WTC11 (cell line): ENCODE measurements around the gene ILK. TPM values are rescaled to one million over a fixed set of nuclear protein-coding genes. Genes with fewer than 3 reads are reported as not detected.
A peak's percentile ranks its signal among the peaks of the same experiment; 100 is the strongest.

Source experiments
- ATAC-seq: fragments of 200-7000 bp; cut with Tn5 transposase; 2 replicates; pipeline ENCODE4 v1.10.0; 2021; ENCODE audit warnings: mild to moderate bottlenecking, moderate library complexity
- CTCF ChIA-PET: fragments of 300-600 bp; sonication (Branson Sonifier 250); formaldehyde crosslinking; loops from one replicate; lab custom pipeline; 2021; ENCODE audit warnings: antibody characterized with exemption; lab: Charles Lee
- POLR2A ChIA-PET: fragments of 350-600 bp; sonication (Branson Sonifier 250); formaldehyde crosslinking; loops from one replicate; lab custom pipeline; 2021; ENCODE audit warnings: antibody characterized with exemption; lab: Charles Lee
- DNase-seq: peaks from one replicate; pipeline ENCODE4 v3.0.0; 2021; ENCODE audit warnings: low spot score
- H3K27ac Mint-ChIP-seq: 2 replicates; pipeline ENCODE4 v1.8.0; 2021; ENCODE audit warnings: mixed read lengths
- H3K27me3 Mint-ChIP-seq: 2 replicates; pipeline ENCODE4 v1.8.0; 2021; ENCODE audit warnings: low read depth, mild to moderate bottlenecking, moderate library complexity, mixed read lengths
- H3K36me3 Mint-ChIP-seq: 2 replicates; pipeline ENCODE4 v1.8.0; 2021; ENCODE audit warnings: mixed read lengths
- H3K4me1 Mint-ChIP-seq: 2 replicates; pipeline ENCODE4 v1.8.0; 2022; ENCODE audit warnings: mixed read lengths
- H3K4me3 Mint-ChIP-seq: 2 replicates; pipeline ENCODE4 v1.8.0; 2021; ENCODE audit warnings: mild to moderate bottlenecking, moderate library complexity, mixed read lengths
- H3K9me3 Mint-ChIP-seq: 2 replicates; pipeline ENCODE4 v1.8.0; 2021; ENCODE audit warnings: mixed read lengths
- ATF1 ChIP-seq: sonication (generic); formaldehyde crosslinking; IDR thresholded peaks from 2 replicates; pipeline ENCODE4 v1.8.1; 2023; ENCODE audit warnings: mild to moderate bottlenecking, moderate library complexity, missing genetic modification reagents
- CREB1 ChIP-seq: sonication (generic); formaldehyde crosslinking; IDR thresholded peaks from 2 replicates; pipeline ENCODE4 v1.8.0; 2023; ENCODE audit warnings: mild to moderate bottlenecking, missing genetic modification reagents
- CTCF ChIP-seq: fragments of 200-600 bp; IDR thresholded peaks from 2 replicates; pipeline ENCODE4 v1.8.0; 2022; ENCODE audit warnings: antibody characterized with exemption
- E2F5 ChIP-seq: sonication (generic); formaldehyde crosslinking; IDR thresholded peaks from 2 replicates; pipeline ENCODE4 v1.8.1; 2022; ENCODE audit warnings: mild to moderate bottlenecking, moderate library complexity, missing genetic modification reagents
- EMX1 ChIP-seq: fragments of 250-450 bp; sonication (Bioruptor Pico); IDR thresholded peaks from 2 replicates; pipeline ENCODE4 v1.8.0; 2021; ENCODE audit warnings: mild to moderate bottlenecking
- FOXJ3 ChIP-seq: sonication (generic); formaldehyde crosslinking; IDR thresholded peaks from 2 replicates; pipeline ENCODE4 v1.9.0; 2021; ENCODE audit warnings: missing genetic modification reagents, mild to moderate bottlenecking, borderline replicate concordance
- IRF2 ChIP-seq: sonication (generic); formaldehyde crosslinking; IDR thresholded peaks from 2 replicates; pipeline ENCODE4 v1.8.0; 2022; ENCODE audit warnings: low read depth, missing genetic modification reagents, borderline replicate concordance
- JAZF1 ChIP-seq: fragments of 250-450 bp; sonication (Bioruptor Pico); IDR thresholded peaks from 2 replicates; pipeline ENCODE4 v1.9.0; 2021; ENCODE audit warnings: moderate library complexity, mild to moderate bottlenecking, inconsistent platforms
- MXD4 ChIP-seq: fragments of 250-450 bp; sonication (Bioruptor Pico); IDR thresholded peaks from 2 replicates; pipeline ENCODE4 v1.8.0; 2021; ENCODE audit warnings: mild to moderate bottlenecking, moderate library complexity, borderline replicate concordance
- MYBL2 ChIP-seq: sonication (generic); formaldehyde crosslinking; IDR thresholded peaks from 2 replicates; pipeline ENCODE4 v1.8.1; 2023; ENCODE audit warnings: mild to moderate bottlenecking, moderate library complexity, missing genetic modification reagents
- NR3C1 ChIP-seq: sonication (generic); formaldehyde crosslinking; conservative IDR thresholded peaks from 2 replicates; pipeline ENCODE4 v1.8.1; 2023; ENCODE audit warnings: low read depth, mild to moderate bottlenecking, missing genetic modification reagents
- PRRX2 ChIP-seq: fragments of 250-450 bp; sonication (Bioruptor Pico); IDR thresholded peaks from 2 replicates; pipeline ENCODE4 v1.8.0; 2021; ENCODE audit warnings: mild to moderate bottlenecking
- RELA ChIP-seq: sonication (generic); formaldehyde crosslinking; IDR thresholded peaks from 2 replicates; pipeline ENCODE4 v1.8.1; 2022; ENCODE audit warnings: missing genetic modification reagents, mild to moderate bottlenecking, borderline replicate concordance
- TEAD4 ChIP-seq: sonication (generic); formaldehyde crosslinking; IDR thresholded peaks from 2 replicates; pipeline ENCODE4 v1.8.0; 2022; ENCODE audit warnings: mild to moderate bottlenecking, missing genetic modification reagents
- TP53 ChIP-seq: sonication (generic); formaldehyde crosslinking; IDR thresholded peaks from 2 replicates; pipeline ENCODE4 v1.8.1; 2023; ENCODE audit warnings: mild to moderate bottlenecking, missing genetic modification reagents
- ZNF121 ChIP-seq: sonication (generic); formaldehyde crosslinking; IDR thresholded peaks from 2 replicates; pipeline ENCODE4 v1.8.0; 2023; ENCODE audit warnings: missing genetic modification reagents
- ZNF138 ChIP-seq: sonication (generic); formaldehyde crosslinking; conservative IDR thresholded peaks from 2 replicates; pipeline ENCODE4 v1.8.1; 2022; ENCODE audit warnings: mild to moderate bottlenecking, moderate library complexity, missing genetic modification reagents
- total RNA-seq: library from RNA; stranded (reverse); gene quantifications from 3 replicates; pipeline ENCODE4 v1.2.3, GENCODE V29; 2021
- TF ChIP-seq, protein P1 (sequence below): fragments of 250-450 bp; sonication (Bioruptor Pico); IDR thresholded peaks from 2 replicates; pipeline ENCODE4 v1.9.0; 2021; ENCODE audit warnings: mild to moderate bottlenecking, borderline replicate concordance
- TF ChIP-seq, protein P2 (sequence below): sonication (generic); formaldehyde crosslinking; IDR thresholded peaks from 2 replicates; pipeline ENCODE4 v1.8.0; 2023; ENCODE audit warnings: missing genetic modification reagents, mild to moderate bottlenecking, borderline replicate concordance
- TF ChIP-seq, protein P3 (sequence below): sonication (generic); formaldehyde crosslinking; IDR thresholded peaks from 2 replicates; pipeline ENCODE4 v1.8.0; 2023; ENCODE audit warnings: mild to moderate bottlenecking, missing genetic modification reagents

Gene ILK
- total RNA-seq, 1 experiment from 2014 or later = 97.7 TPM

DNA sequence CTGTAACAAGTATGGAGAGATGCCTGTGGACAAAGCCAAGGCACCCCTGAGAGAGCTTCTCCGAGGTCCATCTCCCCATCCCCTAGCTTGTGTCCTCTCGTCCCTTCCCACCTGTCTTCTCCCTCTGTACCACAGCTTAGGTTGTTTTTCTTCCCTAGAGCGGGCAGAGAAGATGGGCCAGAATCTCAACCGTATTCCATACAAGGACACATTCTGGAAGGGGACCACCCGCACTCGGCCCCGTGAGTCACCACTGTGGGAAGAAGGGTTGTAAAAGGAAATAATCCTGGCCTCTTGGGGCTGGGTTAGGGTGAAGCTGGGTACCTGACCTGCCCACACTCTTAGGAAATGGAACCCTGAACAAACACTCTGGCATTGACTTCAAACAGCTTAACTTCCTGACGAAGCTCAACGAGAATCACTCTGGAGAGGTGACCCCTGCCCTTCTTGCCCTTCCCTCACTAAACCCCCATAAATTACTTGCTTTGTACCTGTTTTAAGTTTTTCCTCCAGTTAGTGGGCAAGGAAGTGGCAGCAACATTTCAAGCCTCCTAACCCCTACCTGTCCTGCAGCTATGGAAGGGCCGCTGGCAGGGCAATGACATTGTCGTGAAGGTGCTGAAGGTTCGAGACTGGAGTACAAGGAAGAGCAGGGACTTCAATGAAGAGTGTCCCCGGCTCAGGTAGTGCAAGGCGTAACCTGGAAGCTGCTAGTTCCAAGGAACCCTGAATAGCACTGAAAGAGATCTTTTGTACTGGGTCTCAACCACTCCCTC, 5.3 kb downstream of the ILK start:
- Mint-ChIP-seq H3K9me3 (no peaks in the 10 kb centered on the region), H3K27me3 (no peaks in the 10 kb centered on the region), H3K27ac (peak overlapping the region; percentile 33; the same call in 1 of the 2 replicates), H3K4me1 (peaks cover 20% of the 10 kb centered on the region)
- CTCF ChIA-PET = interaction anchor here (0.9 kb wide), 1 partner anchor 74 kb away, joined by 3 read pairs; the partner anchor contains the start of gene MRPL17
- POLR2A ChIA-PET = interaction anchor here (0.6 to 2.9 kb wide), 2 partner anchors 74 to 162 kb away, joined by 11 read pairs; partner anchors contain the start of gene MRPL17
- TF ChIP-seq ZNF121 (CRISPR knock-in tag) = no peak
- TF ChIP-seq MXD4 (CRISPR knock-in tag) = no peak
- TF ChIP-seq, protein P1, sequence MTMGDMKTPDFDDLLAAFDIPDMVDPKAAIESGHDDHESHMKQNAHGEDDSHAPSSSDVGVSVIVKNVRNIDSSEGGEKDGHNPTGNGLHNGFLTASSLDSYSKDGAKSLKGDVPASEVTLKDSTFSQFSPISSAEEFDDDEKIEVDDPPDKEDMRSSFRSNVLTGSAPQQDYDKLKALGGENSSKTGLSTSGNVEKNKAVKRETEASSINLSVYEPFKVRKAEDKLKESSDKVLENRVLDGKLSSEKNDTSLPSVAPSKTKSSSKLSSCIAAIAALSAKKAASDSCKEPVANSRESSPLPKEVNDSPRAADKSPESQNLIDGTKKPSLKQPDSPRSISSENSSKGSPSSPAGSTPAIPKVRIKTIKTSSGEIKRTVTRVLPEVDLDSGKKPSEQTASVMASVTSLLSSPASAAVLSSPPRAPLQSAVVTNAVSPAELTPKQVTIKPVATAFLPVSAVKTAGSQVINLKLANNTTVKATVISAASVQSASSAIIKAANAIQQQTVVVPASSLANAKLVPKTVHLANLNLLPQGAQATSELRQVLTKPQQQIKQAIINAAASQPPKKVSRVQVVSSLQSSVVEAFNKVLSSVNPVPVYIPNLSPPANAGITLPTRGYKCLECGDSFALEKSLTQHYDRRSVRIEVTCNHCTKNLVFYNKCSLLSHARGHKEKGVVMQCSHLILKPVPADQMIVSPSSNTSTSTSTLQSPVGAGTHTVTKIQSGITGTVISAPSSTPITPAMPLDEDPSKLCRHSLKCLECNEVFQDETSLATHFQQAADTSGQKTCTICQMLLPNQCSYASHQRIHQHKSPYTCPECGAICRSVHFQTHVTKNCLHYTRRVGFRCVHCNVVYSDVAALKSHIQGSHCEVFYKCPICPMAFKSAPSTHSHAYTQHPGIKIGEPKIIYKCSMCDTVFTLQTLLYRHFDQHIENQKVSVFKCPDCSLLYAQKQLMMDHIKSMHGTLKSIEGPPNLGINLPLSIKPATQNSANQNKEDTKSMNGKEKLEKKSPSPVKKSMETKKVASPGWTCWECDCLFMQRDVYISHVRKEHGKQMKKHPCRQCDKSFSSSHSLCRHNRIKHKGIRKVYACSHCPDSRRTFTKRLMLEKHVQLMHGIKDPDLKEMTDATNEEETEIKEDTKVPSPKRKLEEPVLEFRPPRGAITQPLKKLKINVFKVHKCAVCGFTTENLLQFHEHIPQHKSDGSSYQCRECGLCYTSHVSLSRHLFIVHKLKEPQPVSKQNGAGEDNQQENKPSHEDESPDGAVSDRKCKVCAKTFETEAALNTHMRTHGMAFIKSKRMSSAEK (CRISPR knock-in tag) = no peak
- no peak for TF ChIP-seq RELA (CRISPR knock-in tag)
- TF ChIP-seq FOXJ3 = no peak
- TF ChIP-seq MYBL2 = no peak
- no peak for TF ChIP-seq IRF2
- TF ChIP-seq, protein P2, sequence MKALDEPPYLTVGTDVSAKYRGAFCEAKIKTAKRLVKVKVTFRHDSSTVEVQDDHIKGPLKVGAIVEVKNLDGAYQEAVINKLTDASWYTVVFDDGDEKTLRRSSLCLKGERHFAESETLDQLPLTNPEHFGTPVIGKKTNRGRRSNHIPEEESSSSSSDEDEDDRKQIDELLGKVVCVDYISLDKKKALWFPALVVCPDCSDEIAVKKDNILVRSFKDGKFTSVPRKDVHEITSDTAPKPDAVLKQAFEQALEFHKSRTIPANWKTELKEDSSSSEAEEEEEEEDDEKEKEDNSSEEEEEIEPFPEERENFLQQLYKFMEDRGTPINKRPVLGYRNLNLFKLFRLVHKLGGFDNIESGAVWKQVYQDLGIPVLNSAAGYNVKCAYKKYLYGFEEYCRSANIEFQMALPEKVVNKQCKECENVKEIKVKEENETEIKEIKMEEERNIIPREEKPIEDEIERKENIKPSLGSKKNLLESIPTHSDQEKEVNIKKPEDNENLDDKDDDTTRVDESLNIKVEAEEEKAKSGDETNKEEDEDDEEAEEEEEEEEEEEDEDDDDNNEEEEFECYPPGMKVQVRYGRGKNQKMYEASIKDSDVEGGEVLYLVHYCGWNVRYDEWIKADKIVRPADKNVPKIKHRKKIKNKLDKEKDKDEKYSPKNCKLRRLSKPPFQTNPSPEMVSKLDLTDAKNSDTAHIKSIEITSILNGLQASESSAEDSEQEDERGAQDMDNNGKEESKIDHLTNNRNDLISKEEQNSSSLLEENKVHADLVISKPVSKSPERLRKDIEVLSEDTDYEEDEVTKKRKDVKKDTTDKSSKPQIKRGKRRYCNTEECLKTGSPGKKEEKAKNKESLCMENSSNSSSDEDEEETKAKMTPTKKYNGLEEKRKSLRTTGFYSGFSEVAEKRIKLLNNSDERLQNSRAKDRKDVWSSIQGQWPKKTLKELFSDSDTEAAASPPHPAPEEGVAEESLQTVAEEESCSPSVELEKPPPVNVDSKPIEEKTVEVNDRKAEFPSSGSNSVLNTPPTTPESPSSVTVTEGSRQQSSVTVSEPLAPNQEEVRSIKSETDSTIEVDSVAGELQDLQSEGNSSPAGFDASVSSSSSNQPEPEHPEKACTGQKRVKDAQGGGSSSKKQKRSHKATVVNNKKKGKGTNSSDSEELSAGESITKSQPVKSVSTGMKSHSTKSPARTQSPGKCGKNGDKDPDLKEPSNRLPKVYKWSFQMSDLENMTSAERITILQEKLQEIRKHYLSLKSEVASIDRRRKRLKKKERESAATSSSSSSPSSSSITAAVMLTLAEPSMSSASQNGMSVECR (CRISPR knock-in tag) = no peak
- TF ChIP-seq TEAD4 (CRISPR knock-in tag) = no peak
- no peak for TF ChIP-seq E2F5
- TF ChIP-seq TP53 (CRISPR knock-in tag) = no peak
- TF ChIP-seq, all 79 proteins: peak for 0
- no peak for DNase-seq
- no peak for ATAC-seq
- no peak overlapping the region for H3K4me3 Mint-ChIP-seq
- peaks cover 36% of the 10 kb centered on the region for H3K36me3 Mint-ChIP-seq

- POLR2A ChIA-PET = interaction anchor here (0.6 kb wide), 1 partner anchor 162 kb away, joined by 11 read pairs; no protein-coding TSS in a partner anchor
- no peak for TF ChIP-seq PRRX2 (CRISPR knock-in tag)
- TF ChIP-seq JAZF1 = no peak
- no peak for TF ChIP-seq CREB1 (CRISPR knock-in tag)
- TF ChIP-seq EMX1 (CRISPR knock-in tag) = no peak
- no peak for TF ChIP-seq ATF1 (CRISPR knock-in tag)
- TF ChIP-seq, protein P3, sequence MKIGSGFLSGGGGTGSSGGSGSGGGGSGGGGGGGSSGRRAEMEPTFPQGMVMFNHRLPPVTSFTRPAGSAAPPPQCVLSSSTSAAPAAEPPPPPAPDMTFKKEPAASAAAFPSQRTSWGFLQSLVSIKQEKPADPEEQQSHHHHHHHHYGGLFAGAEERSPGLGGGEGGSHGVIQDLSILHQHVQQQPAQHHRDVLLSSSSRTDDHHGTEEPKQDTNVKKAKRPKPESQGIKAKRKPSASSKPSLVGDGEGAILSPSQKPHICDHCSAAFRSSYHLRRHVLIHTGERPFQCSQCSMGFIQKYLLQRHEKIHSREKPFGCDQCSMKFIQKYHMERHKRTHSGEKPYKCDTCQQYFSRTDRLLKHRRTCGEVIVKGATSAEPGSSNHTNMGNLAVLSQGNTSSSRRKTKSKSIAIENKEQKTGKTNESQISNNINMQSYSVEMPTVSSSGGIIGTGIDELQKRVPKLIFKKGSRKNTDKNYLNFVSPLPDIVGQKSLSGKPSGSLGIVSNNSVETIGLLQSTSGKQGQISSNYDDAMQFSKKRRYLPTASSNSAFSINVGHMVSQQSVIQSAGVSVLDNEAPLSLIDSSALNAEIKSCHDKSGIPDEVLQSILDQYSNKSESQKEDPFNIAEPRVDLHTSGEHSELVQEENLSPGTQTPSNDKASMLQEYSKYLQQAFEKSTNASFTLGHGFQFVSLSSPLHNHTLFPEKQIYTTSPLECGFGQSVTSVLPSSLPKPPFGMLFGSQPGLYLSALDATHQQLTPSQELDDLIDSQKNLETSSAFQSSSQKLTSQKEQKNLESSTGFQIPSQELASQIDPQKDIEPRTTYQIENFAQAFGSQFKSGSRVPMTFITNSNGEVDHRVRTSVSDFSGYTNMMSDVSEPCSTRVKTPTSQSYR (CRISPR knock-in tag) = no peak
- TF ChIP-seq ZNF138 = no peak
- no peak for TF ChIP-seq CTCF
- no peak for TF ChIP-seq MXD4 (CRISPR knock-in tag)
- TF ChIP-seq NR3C1 = no peak
These were observed 6.0 kb downstream of the ILK start for GRCh38 chr11:6609502-6610015.

More at GRCh38 chr11:6609502-6610015, 6.0 kb downstream of the ILK start:
- CTCF ChIA-PET = interaction anchor here (0.9 kb wide), 1 partner anchor 74 kb away, joined by 3 read pairs; the partner anchor contains the start of gene MRPL17
- H3K27ac Mint-ChIP-seq = peak overlapping the region; percentile 76
- DNase-seq (no peak), ATAC-seq (no peak)
- H3K27me3 Mint-ChIP-seq = no peaks in the 10 kb centered on the region
- H3K4me1 Mint-ChIP-seq = peaks cover 20% of the 10 kb centered on the region
- H3K4me3 Mint-ChIP-seq = peak overlapping the region; percentile 38; the same call in 1 of the 2 replicates
- no peaks in the 10 kb centered on the region for H3K9me3 Mint-ChIP-seq
- peaks cover 36% of the 10 kb centered on the region for H3K36me3 Mint-ChIP-seq
